A673 (cell line): ENCODE data around the gene SLC7A5.

Experiments
- EZH2 ChIP-seq: fragments of 200-600 bp; sonication (generic); IDR thresholded peaks from 2 replicates; pipeline ENCODE4 v1.6.1; 2017; ENCODE audit warnings: borderline replicate concordance, low read depth, mild to moderate bottlenecking, mixed read lengths, antibody characterized with exemption, low read length; ENCODE audit not compliant: poor library complexity, severe bottlenecking
- TF ChIP-seq, protein P1 (sequence below): fragments of 300-800, 200-600 bp; sonication (generic); conservative IDR thresholded peaks from 2 replicates; pipeline ENCODE4 v1.5.1; 2017; ENCODE audit warnings: low read depth, mild to moderate bottlenecking, antibody characterized with exemption, low read length, moderate library complexity, mixed read lengths

DNA sequence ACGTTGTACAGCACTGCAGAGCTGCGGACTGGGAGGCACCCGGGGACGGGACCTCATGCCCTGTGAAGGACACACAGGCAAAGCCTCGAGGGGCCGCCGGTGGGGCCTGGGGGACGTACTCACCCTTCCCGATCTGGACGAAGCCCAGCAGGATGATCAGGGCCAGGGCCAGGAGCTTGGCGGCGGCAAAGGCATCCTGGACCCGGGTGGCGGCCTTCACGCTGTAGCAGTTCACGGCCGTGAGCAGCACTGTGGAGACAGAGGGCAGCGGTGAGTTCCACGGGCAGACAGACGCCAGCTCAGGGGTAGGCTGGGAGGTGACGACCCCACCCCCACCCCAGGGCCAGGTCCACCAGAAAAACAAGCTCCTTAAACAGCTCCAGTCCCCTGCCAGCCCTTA lies 17.7 kb downstream of the SLC7A5 start:
- TF ChIP-seq, protein P1, sequence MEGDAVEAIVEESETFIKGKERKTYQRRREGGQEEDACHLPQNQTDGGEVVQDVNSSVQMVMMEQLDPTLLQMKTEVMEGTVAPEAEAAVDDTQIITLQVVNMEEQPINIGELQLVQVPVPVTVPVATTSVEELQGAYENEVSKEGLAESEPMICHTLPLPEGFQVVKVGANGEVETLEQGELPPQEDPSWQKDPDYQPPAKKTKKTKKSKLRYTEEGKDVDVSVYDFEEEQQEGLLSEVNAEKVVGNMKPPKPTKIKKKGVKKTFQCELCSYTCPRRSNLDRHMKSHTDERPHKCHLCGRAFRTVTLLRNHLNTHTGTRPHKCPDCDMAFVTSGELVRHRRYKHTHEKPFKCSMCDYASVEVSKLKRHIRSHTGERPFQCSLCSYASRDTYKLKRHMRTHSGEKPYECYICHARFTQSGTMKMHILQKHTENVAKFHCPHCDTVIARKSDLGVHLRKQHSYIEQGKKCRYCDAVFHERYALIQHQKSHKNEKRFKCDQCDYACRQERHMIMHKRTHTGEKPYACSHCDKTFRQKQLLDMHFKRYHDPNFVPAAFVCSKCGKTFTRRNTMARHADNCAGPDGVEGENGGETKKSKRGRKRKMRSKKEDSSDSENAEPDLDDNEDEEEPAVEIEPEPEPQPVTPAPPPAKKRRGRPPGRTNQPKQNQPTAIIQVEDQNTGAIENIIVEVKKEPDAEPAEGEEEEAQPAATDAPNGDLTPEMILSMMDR = no peak
- no peak for TF ChIP-seq EZH2
